ENCODE results near the gene LRP3.

Gene LRP3

GRCh38 chr19:33240181-33240771 is 46.1 kb downstream of the LRP3 start:
- no peak for DNase-seq

DNA sequence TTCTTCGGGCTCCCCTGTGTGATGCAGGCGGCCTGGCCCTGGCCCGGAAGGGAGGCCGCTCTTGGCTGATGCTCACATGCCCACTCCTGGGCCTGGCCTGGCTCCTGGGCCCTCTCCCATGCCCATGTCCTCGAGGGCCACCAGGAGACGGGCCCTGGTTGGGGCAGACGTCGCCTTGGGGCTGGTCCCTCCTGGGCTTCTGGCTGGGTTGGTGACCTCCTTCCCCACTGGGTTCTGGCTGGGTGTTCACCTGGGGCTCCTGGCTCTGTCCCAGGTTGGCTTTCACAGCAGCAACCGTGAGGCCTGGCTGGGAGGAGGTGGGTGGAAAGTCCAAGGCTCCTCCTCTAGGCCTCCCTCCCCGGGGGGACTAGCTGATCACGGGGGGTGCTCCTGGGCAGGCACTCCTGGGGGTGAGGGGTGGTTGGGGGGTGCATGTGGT is 47.0 kb downstream of the LRP3 start:
- DNase-seq = no peak

DNA sequence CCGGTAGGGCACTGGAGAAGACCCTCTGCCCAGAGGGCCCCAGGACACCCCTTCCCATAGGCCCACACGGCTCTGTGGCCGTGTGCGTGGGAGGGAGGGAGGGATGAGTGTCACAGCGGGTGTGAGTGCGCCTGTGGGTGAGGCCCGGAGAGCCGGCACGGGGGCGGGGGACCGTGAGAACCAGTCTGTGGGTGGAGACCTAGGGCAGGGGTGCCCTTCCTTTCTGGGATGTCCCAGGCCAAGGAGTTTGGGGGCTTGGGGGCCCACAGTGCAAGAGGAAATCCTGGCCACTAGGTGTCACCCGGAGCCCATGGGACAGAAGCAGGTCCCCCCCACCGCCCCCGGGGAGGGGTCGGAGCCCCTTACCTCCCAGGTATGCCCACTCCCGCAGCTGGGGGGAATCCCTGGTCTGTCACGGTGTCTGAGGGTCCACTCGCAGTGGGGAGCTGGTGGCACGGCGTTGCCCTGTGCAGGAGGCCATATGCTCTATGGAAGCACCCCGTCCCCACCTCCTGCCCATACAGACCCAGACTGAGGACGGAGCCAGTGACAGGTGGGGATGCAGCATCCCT is 47.5 kb downstream of the LRP3 start:
- peak; percentile 27 for DNase-seq

GRCh38 chr19:33242131-33242530 is 48.0 kb downstream of the LRP3 start:
- DNase-seq = no peak

GRCh38 chr19:33242911-33243310 is 48.8 kb downstream of the LRP3 start:
- no peak for DNase-seq

DNA sequence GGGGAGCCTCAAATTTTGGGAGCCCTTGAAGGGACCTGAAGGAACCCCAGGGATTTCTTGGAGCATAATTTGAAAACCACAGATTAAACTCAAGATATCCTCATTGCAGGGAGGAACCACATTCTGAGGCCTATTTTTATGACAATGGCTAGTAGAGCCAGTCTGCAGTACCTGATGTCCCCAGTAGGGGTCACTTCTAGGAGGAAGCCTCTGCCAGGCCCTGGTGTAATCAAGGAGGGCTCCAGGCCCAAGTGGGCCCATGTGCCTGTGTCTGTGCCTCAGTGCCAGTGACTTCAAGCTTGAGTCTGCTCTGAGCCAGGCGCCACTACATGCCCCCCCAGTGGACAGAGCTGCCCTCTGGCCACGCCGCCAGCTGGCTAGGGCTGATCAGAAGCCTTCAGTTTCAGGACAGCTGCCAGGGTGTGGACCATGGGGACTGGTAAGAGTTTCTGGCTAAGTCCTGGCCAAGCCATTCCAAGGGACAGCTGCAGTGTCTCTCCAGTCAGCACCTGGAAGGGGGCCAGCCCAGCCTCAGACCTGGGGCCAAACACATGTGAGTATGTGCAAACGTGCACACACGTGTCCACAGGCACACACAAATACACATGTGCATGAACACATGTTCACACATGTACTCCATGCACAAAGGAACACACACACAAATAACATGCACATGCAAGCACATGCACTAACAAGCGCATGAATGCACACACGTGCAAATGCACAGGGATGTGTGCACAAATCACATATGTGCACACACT is 52.0 kb downstream of the LRP3 start:
- peak; percentile 37 for DNase-seq

DNA sequence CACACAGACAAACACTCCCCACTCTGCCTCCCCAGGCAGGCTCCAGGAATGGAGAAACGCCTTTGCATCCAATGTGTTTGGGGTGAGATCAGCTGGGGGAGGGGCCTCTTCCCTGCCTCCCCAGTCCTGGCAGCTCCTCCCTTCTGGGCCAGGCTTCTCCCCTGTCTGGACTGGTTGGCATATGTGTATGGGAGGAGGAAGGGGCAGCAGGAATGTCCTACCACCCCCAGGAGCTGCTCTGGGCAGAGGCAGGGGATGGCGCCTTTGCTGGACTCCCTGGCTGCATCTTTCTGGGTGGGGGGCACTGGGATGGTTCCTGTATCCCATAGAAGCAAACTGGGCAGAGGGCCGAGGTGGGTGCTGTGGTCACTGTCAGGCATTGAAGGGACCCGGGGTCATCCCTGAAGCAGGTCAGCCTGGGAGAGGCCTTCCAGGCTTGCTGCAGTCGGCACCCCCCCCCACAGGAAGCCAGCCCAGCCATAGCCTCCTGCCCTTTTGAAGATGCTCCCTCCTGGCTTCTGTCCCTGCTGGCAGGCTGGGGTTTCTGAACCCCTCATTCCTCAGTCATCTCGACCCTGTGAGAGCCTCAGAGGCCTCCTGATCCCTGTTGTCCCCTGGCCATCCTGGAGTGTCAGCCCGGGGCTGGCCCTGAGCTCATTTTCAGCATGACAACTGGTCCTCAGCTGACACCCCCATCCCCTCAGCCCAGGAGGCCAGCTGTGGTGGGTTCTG is 52.7 kb downstream of the LRP3 start:
- DNase-seq = no peak

- no peak for DNase-seq
These were observed 53.3 kb downstream of the LRP3 start for GRCh38 chr19:33247441-33247819.

- DNase-seq = no peak
These were observed 54.0 kb downstream of the LRP3 start for GRCh38 chr19:33248104-33248503.

DNA sequence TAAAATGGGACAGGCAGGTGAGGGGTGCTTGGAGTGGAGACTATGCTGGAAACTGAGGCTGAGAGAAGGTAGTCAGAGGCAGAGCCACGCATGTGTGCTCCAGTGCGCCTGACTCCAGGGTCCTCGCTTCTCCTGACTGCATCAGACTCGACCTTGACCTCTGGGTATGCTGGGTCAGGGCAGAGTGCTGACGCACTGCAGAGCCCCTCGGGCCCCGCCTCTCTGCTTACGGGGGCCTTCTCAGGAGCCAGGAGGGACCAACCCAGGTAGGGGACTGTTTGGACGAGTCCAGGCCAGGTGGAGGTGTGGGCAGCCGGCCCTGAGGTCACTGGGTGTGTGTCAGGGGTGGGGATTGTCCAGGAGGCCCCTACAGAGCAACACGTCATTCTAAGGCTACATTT is 54.4 kb downstream of the LRP3 start:
- no peak for DNase-seq

- no peak for DNase-seq
These were observed 55.0 kb downstream of the LRP3 start for GRCh38 chr19:33248954-33249613.

GRCh38 chr19:33249740-33250366 is 55.7 kb downstream of the LRP3 start:
- DNase-seq = no peak

GRCh38 chr19:33250500-33250899 is 56.4 kb downstream of the LRP3 start:
- no peak for DNase-seq

- no peak for DNase-seq
These were observed 56.9 kb downstream of the LRP3 start for GRCh38 chr19:33251076-33251475.

DNA sequence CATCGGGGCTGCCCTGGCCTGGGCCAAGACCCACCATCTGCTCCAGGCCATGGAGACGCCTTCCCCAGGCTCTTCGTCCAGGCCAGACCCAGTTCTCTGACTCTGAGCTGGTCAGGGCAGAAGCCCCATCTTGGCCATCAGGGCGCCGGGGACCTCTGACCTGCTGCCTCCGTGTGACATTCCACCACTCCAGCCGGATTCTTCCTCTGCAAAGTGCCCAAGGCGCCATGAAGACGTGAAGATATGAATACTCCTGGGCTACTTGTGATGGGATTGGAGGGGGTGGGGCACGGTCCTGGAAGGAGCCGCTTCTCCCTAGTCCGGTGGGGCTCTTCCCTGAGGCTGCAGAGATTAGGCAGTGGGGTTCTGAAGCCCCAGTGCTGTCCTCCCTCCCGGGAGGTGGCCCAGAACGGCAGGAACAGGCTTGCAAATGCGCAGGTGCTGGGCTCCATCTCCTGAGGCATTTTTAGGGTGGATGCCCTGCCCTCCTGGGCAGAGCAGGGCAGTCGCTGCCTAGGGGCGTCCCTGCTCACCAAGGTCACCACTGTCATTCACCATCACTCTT is 57.5 kb downstream of the LRP3 start:
- DNase-seq = no peak

DNA sequence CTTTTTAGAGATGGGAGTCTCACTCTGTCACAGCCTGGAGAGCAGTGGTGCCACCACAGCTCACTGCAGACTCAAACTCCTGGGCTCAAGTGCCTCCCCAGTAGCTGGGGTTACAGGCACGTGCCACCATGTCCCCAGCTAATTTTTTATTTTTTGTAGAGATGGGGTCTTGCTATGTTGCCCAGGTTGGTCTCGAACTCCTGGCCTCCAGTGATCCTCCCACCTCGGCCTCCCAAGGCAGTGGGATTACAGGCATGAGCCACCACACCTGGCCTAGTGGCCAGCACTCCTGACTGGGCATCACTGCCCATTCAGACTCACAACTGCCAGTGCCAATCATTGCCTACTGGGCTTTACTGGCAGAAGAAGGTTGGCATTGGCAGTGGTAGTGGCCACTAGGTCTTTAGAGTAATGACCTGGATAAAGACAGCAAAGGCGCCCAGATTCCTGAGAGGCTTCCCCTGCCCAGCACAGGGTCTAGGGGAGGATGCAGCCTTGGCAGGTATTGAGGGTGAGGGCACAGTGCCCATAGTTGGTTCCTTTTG is 58.4 kb downstream of the LRP3 start:
- no peak for DNase-seq

DNA sequence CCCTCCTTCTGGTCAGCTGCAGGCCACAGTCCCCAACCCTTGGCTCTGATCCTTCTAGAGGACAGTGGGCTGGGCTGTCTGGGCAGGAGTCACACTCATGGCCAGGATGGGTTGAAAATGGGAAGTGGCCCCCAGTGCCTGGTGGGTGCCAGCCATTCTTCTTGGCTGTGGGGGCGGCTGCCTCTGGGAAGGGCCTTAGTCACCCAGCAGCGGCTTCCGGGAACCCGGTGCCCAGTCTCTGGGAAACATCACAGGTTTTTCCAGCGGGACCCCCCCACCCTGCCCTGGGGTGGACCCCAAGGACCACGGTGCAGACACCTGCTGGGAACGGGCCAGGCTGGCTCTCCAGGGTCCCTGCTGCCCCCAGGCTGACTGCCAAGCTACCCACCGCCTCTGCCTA is 58.8 kb downstream of the LRP3 start:
- DNase-seq = no peak

DNA sequence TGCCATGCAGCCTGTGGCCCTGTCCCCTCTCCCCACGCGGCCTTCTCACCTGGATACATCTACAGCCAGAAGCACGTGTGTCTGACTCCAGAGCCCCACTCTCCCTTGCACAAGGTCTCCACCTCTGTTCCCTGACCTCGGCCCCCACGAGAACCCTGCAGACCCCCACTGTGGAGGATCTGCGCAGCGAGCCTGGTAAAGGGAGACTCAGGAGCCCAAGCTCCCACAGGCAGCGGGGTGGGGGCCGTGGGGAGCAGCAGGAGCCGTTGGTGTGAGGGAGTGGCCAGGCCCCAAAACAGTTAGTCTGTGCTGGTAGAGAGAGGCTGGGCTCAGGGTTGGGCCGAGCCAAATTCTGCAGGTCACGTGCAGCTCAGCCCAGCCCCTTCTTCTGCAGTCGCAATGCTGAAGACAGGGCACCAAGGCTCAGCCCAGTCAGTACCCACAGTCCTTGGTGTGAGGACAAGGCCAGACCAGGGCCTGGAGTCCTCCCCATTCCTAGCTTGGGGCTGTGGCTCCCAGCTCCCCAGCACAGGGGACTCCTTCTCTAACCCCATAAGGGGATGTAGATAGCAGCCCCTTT is 60.2 kb downstream of the LRP3 start:
- no peak for DNase-seq

DNA sequence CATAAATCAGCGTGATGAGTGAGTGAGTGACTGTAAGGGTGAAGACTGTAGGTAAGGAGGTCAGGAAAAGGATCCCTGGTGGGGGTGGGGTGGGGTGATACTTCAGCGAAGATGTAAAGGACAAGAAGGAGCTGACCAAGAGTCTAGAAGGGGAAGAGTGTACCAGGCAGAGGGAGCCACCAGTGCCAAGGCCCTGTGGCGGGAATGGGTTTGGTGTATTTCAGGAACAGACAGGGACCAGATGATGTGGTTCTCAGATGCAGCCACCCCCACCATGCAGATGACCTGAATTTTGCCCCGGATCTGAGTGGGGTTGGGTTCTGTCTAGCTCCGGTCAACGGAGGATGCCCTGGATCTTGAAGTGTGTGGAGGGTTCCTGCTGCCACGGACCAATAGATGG is 61.7 kb downstream of the LRP3 start:
- DNase-seq = no peak

DNA sequence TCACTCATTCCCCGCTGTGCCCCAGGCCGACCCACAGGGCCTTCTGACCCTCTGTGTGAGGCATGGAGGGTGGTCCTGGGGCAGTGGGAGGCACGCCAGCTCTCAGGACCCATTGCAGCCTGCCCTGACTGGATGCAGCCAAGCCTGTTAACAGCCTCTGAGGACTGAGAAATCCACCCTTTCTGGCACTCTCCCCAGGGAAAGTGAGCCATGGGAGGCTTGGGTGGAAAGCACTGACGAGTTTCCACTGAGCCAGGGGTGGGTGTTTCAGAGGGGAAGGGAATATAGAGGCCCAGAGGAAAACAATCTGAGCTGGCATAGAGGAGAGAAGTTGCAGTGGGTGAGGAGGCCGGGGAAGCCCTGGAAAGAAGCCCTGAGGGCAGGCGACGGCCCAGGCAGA is 62.1 kb downstream of the LRP3 start:
- no peak for DNase-seq

- no peak for DNase-seq
These were observed 63.7 kb downstream of the LRP3 start for GRCh38 chr19:33257828-33258227.
